ENCODE measurements around the gene STH.

DNA sequence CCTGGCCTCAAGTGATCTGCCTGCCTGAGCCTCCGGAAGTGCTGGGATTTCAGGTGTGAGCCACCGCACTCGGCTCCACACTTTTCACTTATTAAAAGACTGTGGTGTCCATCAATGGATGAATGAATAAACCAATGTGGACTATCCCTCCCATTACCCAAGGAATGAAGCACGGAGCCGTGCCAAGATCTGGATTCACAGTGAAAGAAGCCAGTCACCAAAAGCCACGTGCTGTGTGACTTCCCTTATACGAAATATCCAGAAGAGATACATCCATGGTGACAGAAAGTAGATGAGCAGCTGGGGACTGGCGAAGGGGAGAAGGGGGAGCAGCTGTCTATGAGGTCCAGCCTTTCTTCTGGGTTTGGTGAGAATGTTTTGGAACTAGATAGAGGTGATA lies 48.2 kb upstream of the STH start:
- TF ChIP-seq, protein P1, sequence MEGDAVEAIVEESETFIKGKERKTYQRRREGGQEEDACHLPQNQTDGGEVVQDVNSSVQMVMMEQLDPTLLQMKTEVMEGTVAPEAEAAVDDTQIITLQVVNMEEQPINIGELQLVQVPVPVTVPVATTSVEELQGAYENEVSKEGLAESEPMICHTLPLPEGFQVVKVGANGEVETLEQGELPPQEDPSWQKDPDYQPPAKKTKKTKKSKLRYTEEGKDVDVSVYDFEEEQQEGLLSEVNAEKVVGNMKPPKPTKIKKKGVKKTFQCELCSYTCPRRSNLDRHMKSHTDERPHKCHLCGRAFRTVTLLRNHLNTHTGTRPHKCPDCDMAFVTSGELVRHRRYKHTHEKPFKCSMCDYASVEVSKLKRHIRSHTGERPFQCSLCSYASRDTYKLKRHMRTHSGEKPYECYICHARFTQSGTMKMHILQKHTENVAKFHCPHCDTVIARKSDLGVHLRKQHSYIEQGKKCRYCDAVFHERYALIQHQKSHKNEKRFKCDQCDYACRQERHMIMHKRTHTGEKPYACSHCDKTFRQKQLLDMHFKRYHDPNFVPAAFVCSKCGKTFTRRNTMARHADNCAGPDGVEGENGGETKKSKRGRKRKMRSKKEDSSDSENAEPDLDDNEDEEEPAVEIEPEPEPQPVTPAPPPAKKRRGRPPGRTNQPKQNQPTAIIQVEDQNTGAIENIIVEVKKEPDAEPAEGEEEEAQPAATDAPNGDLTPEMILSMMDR (IDR thresholded peaks at IDR 0.05), result no peak
- TF ChIP-seq POLR2AphosphoS5 (IDR thresholded peaks at IDR 0.05) (no peak), POLR2A (IDR thresholded peaks at IDR 0.05) (no peak)

Data from prostate gland (tissue), 2 donors.